ENCODE results near the gene MXD3.
"Not testable (repeated sequence)": the region's sequence is repeated elsewhere in the genome, so short reads cannot be mapped to it uniquely, and the experiment has no call there.

The MXD3 gene

DNA sequence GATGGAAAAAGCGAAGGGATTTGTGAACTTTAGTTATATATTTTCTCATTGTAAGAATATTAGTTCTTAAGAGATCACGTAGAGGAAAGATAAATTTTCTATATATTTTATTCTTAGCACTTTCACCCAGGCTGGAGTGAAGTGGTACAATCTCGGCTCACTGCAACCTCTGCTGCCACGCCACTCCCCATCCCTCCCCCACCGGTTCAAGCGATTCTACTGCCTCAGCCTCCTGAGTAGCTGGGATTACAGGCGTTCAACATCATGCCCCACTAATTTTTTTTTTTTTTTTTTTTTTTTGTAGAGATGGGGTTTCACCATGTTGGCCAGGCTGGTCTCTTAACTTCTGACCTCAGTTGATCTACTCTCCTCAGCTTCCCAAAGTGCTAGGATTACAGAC, 50.7 kb downstream of the MXD3 start:
- no peak for DNase-seq

DNA sequence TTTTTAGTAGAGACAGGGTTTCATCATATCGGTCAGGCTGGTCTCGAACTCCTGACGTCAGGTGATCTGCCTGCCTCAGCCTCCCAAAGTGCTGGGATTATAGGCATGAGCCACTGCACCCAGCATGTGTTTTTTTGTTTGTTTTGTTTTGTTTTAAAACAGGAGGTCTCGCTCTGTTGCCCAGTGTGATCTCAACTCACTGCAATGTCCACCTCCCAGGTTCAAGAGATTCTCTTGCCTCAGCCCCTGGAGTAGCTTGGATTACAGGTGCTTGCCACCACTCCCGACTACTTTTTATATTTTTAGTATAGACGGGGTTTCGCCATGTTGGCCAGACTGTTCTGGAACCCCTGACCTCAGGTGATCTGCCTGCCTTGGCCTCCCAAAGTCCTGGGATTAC, 53.0 kb downstream of the MXD3 start:
- not testable (repeated sequence) for DNase-seq
